ENCODE data around the gene DNASE1L1. TPM values are rescaled to one million over a fixed set of nuclear protein-coding genes. Genes with fewer than 3 reads are reported as not detected.

The DNASE1L1 gene
- polyA plus RNA-seq, 1 of the 3 experiments (the other 2 are of a cell fraction) = 18.2 TPM

- Histone ChIP-seq H3K27me3 (ENCODE audit: insufficient read depth) (no peaks in the 10 kb centered on the region), H3F3A (replicated peaks; ENCODE audit: insufficient read depth) (peaks cover 57% of the 10 kb centered on the region), H3K4me3 (ENCODE audit: low read depth in 2 of 2, low read length in 1 of 2) (no peak overlapping the region), H3K9me3 (no peaks in the 10 kb centered on the region), H3K9ac (no peak overlapping the region), H2AFZ (ENCODE audit: low read depth) (no peak overlapping the region), H3K4me1 (ENCODE audit: control insufficient read depth in 1 of 2, insufficient read depth in 2 of 2, low read depth in 1 of 2, low read length in 1 of 2) (peaks cover 0 to under 1% of the 10 kb centered on the region in 2 experiments; a peak in 1 of 4 replicates), H3K27ac (ENCODE audit: low read depth in 2 of 2, low read length in 1 of 2) (no peak overlapping the region), H3K36me3 (replicated peaks in 1 of 2; ENCODE audit: control insufficient read depth in 1 of 2, insufficient read depth in 2 of 2, low read length in 1 of 2) (peaks cover 6 to 69% of the 10 kb centered on the region in 2 experiments), H3K4me2 (no peak overlapping the region), H3K79me2 (ENCODE audit: insufficient read depth) (peaks cover 11% of the 10 kb centered on the region), H3K9me2 (no peaks in the 10 kb centered on the region), H4K20me1 (ENCODE audit: insufficient read depth) (peaks cover 98% of the 10 kb centered on the region)
- no peak for TF ChIP-seq TCF12 (IDR thresholded peaks at IDR 0.05)
- no peak for TF ChIP-seq RCOR1 (IDR thresholded peaks at IDR 0.05; ENCODE audit: low read length)
- no peak for TF ChIP-seq RAD21 (IDR thresholded peaks at IDR 0.05; ENCODE audit: low read length)
- TF ChIP-seq GABPA (IDR thresholded peaks at IDR 0.05; ENCODE audit: low read depth) = no peak
- no peak for TF ChIP-seq IRF3 (IDR thresholded peaks at IDR 0.05; ENCODE audit: low read depth, low read length)
- TF ChIP-seq USF1 (IDR thresholded peaks at IDR 0.05; ENCODE audit: borderline replicate concordance, low read depth) = no peak
- no peak for TF ChIP-seq EP300 (IDR thresholded peaks at IDR 0.05; ENCODE audit: borderline replicate concordance in 1 of 2, low read depth in 1 of 2, low read length in 1 of 2)
- TF ChIP-seq RFX5 (IDR thresholded peaks at IDR 0.05; ENCODE audit: low read length) = no peak
- TF ChIP-seq POLR2AphosphoS5 (IDR thresholded peaks at IDR 0.05; ENCODE audit: low read depth, low read length) = no peak
- TF ChIP-seq GATA2 (CRISPR knock-in tag; IDR thresholded peaks at IDR 0.05) = no peak
- no peak for TF ChIP-seq SIN3A (IDR thresholded peaks at IDR 0.05; ENCODE audit: borderline replicate concordance, low read depth, low read length)
- TF ChIP-seq ZBTB33 (IDR thresholded peaks at IDR 0.05; ENCODE audit: borderline replicate concordance, low read depth) = no peak
- TF ChIP-seq NRF1 (IDR thresholded peaks at IDR 0.05; ENCODE audit: low read depth, low read length) = no peak
- TF ChIP-seq FOXJ3 (CRISPR knock-in tag; IDR thresholded peaks at IDR 0.05) = no peak
- no peak for TF ChIP-seq JUND (IDR thresholded peaks at IDR 0.05)
- TF ChIP-seq CHD2 (IDR thresholded peaks at IDR 0.05; ENCODE audit: low read length, partially characterized antibody) = no peak
- TF ChIP-seq ELF1 (IDR thresholded peaks at IDR 0.05) = no peak
- no peak for TF ChIP-seq CTCF (IDR thresholded peaks at IDR 0.05)
- TF ChIP-seq SMC3 (IDR thresholded peaks at IDR 0.05; ENCODE audit: low read depth, low read length) = no peak
- TF ChIP-seq REST (IDR thresholded peaks at IDR 0.05; ENCODE audit: low read depth, low read length) = no peak
- ChIA-PET CTCF (no interaction called here), POLR2A (no interaction called here)
- WGBS (ENCODE audit: low lambda C conversion rate) = 56% methylated on average over 9 of the region's 13 CpGs
- DNase-seq = no peak
These were observed 56.6 kb downstream of the DNASE1L1 start for GRCh38 chrX:154352466-154352865.

Data from SK-N-SH (cell line).